Measurements from ENCODE around the gene RAI14. TPM values are rescaled to one million over a fixed set of nuclear protein-coding genes. Genes with fewer than 3 reads are reported as not detected.

The RAI14 gene
- total RNA-seq, 1 experiment from 2014 or later, result 71.5 TPM

DNA sequence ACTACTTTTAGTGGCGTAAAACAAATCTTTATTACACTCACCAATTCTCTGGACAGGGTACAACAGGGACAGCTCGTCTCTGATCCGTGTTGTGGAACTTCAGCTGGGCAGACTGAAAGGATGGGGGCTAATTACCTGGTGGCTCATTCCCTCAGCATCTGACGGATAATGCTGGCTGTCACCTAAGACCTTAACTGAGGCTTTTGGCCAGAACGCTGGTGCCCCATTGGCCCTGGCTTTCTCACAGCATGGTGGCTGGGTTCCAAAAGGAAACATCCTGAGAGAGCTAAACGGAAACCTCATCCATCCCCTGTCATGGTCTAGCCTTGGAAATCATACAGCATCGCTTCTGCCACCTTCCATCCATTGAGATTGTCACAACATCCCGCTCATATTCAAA lies 62.9 kb downstream of the RAI14 start:
- H3K36me3 ChIP-seq (ENCODE audit: control insufficient read depth, insufficient read depth, low read length), result no peaks in the 10 kb centered on the region
- BruUV-seq (replicated peaks), result no TSS peak
- Mint-ChIP-seq H3K27me3 (ENCODE audit: insufficient read depth, unreplicated experiment) (no peaks in the 10 kb centered on the region), H3K36me3 (ENCODE audit: insufficient read depth, unreplicated experiment) (peaks cover 25% of the 10 kb centered on the region), H3K4me3 (ENCODE audit: unreplicated experiment) (no peak overlapping the region), H3K27ac (ENCODE audit: unreplicated experiment) (no peak overlapping the region), H3K9me3 (ENCODE audit: unreplicated experiment) (no peaks in the 10 kb centered on the region), H3K4me1 (ENCODE audit: low read depth, unreplicated experiment) (no peaks in the 10 kb centered on the region)
- ChIA-PET CTCF (no interaction called here), POLR2A (no interaction called here)
- H3K9me3 ChIP-seq, result no peaks in the 10 kb centered on the region
- peaks cover 7% of the 10 kb centered on the region for H3K4me1 ChIP-seq
- H3K4me3 ChIP-seq (ENCODE audit: low read depth, low read length), result no peak overlapping the region
- no peaks in the 10 kb centered on the region for H3K27me3 ChIP-seq (replicated peaks; ENCODE audit: control insufficient read depth, insufficient read depth, low read length)
- intact Hi-C loops (cut with micrococcal nuclease; ENCODE audit: unreplicated experiment), result no loop called here
- TF ChIP-seq CTCF (IDR thresholded peaks at IDR 0.05; ENCODE audit: insufficient read depth in 1 of 2, low read depth in 1 of 2, low read length in 1 of 2, severe bottlenecking in 1 of 2, unreplicated experiment in 1 of 2), result no peak
- DNase-seq, result no peak

DNA sequence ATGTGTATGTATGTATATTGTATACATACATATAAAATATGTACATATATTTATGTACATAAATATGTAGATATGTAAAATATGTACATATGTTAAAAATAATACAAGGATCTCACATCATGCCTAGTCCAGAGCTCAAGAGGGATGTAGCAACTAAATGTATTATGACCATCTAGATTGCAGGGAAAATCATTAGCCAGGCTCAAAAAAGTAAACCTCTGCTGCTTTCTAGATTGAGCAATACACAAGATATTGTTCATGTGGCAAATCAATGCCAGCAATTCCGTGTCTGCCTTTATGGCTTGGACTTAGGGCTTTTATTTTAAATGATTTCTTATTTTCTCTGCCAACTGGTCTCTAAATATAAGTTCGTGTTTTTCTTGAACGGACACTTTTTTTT lies 65.2 kb downstream of the RAI14 start:
- CTCF ChIA-PET, result no interaction called here
- Mint-ChIP-seq H3K27me3 (ENCODE audit: insufficient read depth, unreplicated experiment) (no peaks in the 10 kb centered on the region), H3K27ac (ENCODE audit: unreplicated experiment) (no peak overlapping the region), H3K4me3 (ENCODE audit: unreplicated experiment) (no peak overlapping the region), H3K4me1 (ENCODE audit: low read depth, unreplicated experiment) (no peaks in the 10 kb centered on the region), H3K9me3 (ENCODE audit: unreplicated experiment) (peaks cover 7% of the 10 kb centered on the region), H3K36me3 (ENCODE audit: insufficient read depth, unreplicated experiment) (peaks cover 37% of the 10 kb centered on the region)
- no TSS peak for BruUV-seq (replicated peaks)
- Histone ChIP-seq H3K4me1 (peaks cover 7% of the 10 kb centered on the region), H3K27me3 (replicated peaks; ENCODE audit: control insufficient read depth, insufficient read depth, low read length) (no peaks in the 10 kb centered on the region), H3K9me3 (no peaks in the 10 kb centered on the region), H3K4me3 (ENCODE audit: low read depth, low read length) (no peak overlapping the region), H3K36me3 (ENCODE audit: control insufficient read depth, insufficient read depth, low read length) (no peaks in the 10 kb centered on the region)
- intact Hi-C loops (cut with micrococcal nuclease; ENCODE audit: unreplicated experiment), result no loop called here
- no peak for DNase-seq
- TF ChIP-seq CTCF (IDR thresholded peaks at IDR 0.05; ENCODE audit: insufficient read depth in 1 of 2, low read depth in 1 of 2, low read length in 1 of 2, severe bottlenecking in 1 of 2, unreplicated experiment in 1 of 2), result no peak
- POLR2A ChIA-PET, result no interaction called here

GRCh38 chr5:34722183-34722582 lies 66.1 kb downstream of the RAI14 start:
- Histone ChIP-seq H3K4me1 (peaks cover 1% of the 10 kb centered on the region; the same call in 1 of the 2 replicates), H3K36me3 (ENCODE audit: control insufficient read depth, insufficient read depth, low read length) (no peaks in the 10 kb centered on the region; the same call in 1 of the 2 replicates), H3K9me3 (peaks cover 6% of the 10 kb centered on the region), H3K4me3 (ENCODE audit: low read depth, low read length) (no peak overlapping the region), H3K27me3 (replicated peaks; ENCODE audit: control insufficient read depth, insufficient read depth, low read length) (no peaks in the 10 kb centered on the region)
- Mint-ChIP-seq H3K4me1 (ENCODE audit: low read depth, unreplicated experiment) (no peaks in the 10 kb centered on the region), H3K4me3 (ENCODE audit: unreplicated experiment) (no peak overlapping the region), H3K9me3 (ENCODE audit: unreplicated experiment) (peaks cover 15% of the 10 kb centered on the region), H3K27me3 (ENCODE audit: insufficient read depth, unreplicated experiment) (no peaks in the 10 kb centered on the region), H3K36me3 (ENCODE audit: insufficient read depth, unreplicated experiment) (peaks cover 40% of the 10 kb centered on the region), H3K27ac (ENCODE audit: unreplicated experiment) (no peak overlapping the region)
- no peak for TF ChIP-seq CTCF (IDR thresholded peaks at IDR 0.05; ENCODE audit: insufficient read depth in 1 of 2, low read depth in 1 of 2, low read length in 1 of 2, severe bottlenecking in 1 of 2, unreplicated experiment in 1 of 2)
- BruUV-seq (replicated peaks), result no TSS peak
- ChIA-PET CTCF (no interaction called here), POLR2A (no interaction called here)
- intact Hi-C loops (cut with micrococcal nuclease; ENCODE audit: unreplicated experiment), result no loop called here
- no peak for DNase-seq
